ENCODE measurements around the gene TXLNB.

The TXLNB gene

DNA sequence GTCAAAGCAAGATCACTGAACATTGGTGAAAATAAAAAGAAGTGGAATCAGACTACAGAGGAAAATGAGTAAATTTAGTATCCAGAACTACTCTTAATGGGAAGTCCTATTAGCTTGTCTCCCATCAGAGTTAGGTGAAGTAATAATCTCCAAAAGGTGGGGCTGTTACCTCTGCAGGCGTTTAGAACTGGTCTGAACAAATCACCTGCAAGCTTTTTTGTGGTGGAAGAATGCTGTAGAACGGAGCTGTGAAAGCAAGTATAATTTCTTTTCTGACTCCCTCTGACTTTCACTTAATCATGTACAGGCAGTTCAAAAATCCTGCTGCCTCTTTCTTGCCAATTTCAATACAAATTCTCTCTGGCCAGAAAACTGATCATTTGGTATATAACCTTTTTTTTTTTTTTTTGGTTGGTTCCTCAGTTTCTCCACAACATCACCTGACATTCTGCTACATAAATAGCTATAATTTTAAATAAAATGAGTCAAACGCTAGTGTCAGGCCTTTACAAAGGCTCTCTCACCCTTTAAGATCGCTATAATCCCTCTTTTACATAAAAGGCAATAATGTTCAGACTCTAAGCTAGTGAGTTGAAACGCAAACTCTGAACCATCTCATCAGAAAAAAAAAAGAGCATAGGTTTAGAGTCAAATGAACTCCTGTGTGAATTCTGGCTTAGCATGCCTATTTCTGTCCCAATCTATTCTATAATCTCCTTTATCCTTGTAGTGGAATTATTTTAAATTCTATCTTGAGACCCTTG is 43.8 kb upstream of the TXLNB start:
- H3K9me3 ChIP-seq (ENCODE audit: severe bottlenecking): no peaks in the 10 kb centered on the region
- H3K27ac ChIP-seq: no peak overlapping the region
- TF ChIP-seq, protein P1, sequence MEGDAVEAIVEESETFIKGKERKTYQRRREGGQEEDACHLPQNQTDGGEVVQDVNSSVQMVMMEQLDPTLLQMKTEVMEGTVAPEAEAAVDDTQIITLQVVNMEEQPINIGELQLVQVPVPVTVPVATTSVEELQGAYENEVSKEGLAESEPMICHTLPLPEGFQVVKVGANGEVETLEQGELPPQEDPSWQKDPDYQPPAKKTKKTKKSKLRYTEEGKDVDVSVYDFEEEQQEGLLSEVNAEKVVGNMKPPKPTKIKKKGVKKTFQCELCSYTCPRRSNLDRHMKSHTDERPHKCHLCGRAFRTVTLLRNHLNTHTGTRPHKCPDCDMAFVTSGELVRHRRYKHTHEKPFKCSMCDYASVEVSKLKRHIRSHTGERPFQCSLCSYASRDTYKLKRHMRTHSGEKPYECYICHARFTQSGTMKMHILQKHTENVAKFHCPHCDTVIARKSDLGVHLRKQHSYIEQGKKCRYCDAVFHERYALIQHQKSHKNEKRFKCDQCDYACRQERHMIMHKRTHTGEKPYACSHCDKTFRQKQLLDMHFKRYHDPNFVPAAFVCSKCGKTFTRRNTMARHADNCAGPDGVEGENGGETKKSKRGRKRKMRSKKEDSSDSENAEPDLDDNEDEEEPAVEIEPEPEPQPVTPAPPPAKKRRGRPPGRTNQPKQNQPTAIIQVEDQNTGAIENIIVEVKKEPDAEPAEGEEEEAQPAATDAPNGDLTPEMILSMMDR (IDR thresholded peaks at IDR 0.05; ENCODE audit: low read depth, low read length): no peak
- H3K4me3 ChIP-seq (ENCODE audit: low read depth, low read length): no peak overlapping the region
- no peaks in the 10 kb centered on the region for H3K27me3 ChIP-seq (ENCODE audit: insufficient read depth, low read depth, severe bottlenecking)
- DNase-seq: no peak
- no peaks in the 10 kb centered on the region for H3K36me3 ChIP-seq

DNA sequence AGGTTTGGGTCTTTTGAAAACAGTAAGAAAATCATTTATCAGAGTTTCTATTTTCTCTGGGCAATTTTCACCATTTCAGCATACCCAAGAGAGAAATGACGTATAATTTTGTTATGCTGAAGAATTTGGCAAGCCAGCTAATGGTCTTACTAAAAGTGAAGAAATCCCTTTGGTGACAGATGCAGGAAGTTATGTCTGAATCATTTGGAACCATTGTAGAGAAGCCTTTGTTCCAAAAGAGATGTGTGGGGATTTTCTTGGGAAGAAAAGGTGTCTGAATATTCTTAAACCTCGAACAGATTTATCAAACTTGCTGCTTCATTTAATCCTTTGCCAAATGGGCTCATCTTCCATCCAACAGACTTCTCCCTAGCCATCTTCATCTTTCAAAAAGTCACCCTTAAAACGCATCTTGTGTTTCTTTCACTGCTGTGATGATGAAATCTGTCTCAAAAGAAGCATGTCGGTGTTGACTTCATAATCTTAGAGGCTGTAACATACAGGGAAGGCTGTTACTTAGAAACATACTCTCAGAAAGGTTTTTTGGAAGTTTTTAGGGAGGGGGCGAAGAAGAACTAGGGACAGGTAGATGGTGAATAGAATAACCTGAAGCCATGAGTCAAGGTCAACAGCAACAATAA is 43.1 kb upstream of the TXLNB start:
- DNase-seq: no peak
- Histone ChIP-seq H3K27ac (no peak overlapping the region), H3K36me3 (no peaks in the 10 kb centered on the region), H3K27me3 (ENCODE audit: insufficient read depth, low read depth, severe bottlenecking) (no peaks in the 10 kb centered on the region), H3K9me3 (ENCODE audit: severe bottlenecking) (no peaks in the 10 kb centered on the region), H3K4me3 (ENCODE audit: low read depth, low read length) (no peak overlapping the region)
- TF ChIP-seq, protein P1 (IDR thresholded peaks at IDR 0.05; ENCODE audit: low read depth, low read length): no peak

DNA sequence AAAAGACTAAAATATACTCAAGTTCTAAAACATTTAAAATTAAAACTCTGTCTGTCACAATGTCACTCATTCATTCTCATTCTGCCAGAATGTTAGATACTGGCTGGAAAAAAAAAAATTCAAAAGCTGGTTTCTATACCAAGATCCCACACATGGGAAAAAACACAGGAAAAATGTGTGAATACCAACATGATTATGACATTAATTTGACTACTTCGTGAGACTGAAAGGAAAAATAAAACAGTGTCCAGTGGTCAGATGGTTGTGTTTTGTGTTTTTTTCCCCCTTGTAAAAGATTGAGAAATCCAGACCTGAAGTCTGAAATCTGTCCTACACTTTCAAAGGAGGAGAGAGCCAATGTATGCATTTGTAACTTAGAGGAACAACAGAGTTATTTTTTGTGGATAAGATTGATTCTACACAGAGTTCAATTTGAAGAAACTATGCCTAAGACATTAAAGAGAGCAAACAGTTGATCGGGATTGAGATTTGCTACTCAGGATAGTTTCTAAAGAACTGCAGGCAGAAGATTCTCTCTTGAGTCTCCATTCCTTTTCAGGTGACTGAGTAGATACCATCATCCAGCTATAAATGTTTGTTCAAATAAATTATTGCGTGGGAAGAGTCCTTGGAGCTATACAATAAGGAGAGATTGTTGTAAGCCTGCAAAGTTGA is 39.2 kb upstream of the TXLNB start:
- no peaks in the 10 kb centered on the region for H3K27me3 ChIP-seq (ENCODE audit: insufficient read depth, low read depth, severe bottlenecking)
- TF ChIP-seq, protein P1 (IDR thresholded peaks at IDR 0.05; ENCODE audit: low read depth, low read length): no peak
- no peaks in the 10 kb centered on the region for H3K9me3 ChIP-seq (ENCODE audit: severe bottlenecking)
- no peaks in the 10 kb centered on the region for H3K36me3 ChIP-seq
- no peak overlapping the region for H3K4me3 ChIP-seq (ENCODE audit: low read depth, low read length)
- DNase-seq: no peak
- no peak overlapping the region for H3K27ac ChIP-seq

DNA sequence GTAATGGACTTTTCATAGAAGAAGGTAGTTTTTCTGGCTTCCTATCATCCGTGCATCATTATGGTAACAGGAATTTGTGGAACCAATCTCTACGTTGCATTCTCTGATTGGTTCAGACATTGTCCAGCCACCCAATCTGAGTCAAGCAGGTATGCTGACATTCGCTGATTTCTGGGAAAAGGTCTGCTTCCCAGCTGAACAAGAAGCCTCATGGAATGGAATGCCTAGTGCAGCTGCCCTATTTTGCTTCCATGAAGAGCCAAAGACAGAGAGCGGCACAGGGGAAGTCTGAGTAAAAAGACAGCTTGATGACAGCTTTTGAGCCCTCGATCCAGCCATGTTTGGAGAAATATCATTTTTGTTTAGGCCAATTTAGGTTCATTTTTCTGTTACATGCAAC is 38.5 kb upstream of the TXLNB start:
- H3K36me3 ChIP-seq: no peaks in the 10 kb centered on the region
- no peak overlapping the region for H3K27ac ChIP-seq
- H3K27me3 ChIP-seq (ENCODE audit: insufficient read depth, low read depth, severe bottlenecking): no peaks in the 10 kb centered on the region
- DNase-seq: no peak
- no peak overlapping the region for H3K4me3 ChIP-seq (ENCODE audit: low read depth, low read length)
- TF ChIP-seq, protein P1 (IDR thresholded peaks at IDR 0.05; ENCODE audit: low read depth, low read length): no peak
- H3K9me3 ChIP-seq (ENCODE audit: severe bottlenecking): no peaks in the 10 kb centered on the region

DNA sequence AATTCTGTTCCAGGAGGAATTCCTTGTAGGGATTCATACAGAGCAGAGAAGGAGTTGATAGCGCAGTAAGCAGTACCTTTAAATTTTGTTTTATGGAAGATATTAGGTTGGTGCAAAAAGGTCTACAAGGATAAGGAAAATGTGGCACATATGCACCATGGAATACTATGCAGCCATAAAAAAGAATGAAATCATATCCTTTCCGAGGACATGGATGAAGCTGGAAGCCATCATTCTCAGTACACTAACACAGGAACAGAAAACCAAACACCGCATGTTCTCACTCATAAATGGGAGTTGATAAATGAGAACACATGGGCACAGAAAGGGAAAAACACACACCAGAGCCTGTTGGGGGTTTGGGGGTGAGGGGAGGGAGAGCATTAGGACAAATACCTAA is 37.4 kb upstream of the TXLNB start:
- H3K4me3 ChIP-seq (ENCODE audit: low read depth, low read length): no peak overlapping the region
- no peak overlapping the region for H3K27ac ChIP-seq
- no peak for DNase-seq
- TF ChIP-seq, protein P1 (IDR thresholded peaks at IDR 0.05; ENCODE audit: low read depth, low read length): no peak
- H3K27me3 ChIP-seq (ENCODE audit: insufficient read depth, low read depth, severe bottlenecking): no peaks in the 10 kb centered on the region
- H3K36me3 ChIP-seq: no peaks in the 10 kb centered on the region
- H3K9me3 ChIP-seq (ENCODE audit: severe bottlenecking): no peaks in the 10 kb centered on the region

Data from WERI-Rb-1 (cell line).